Inflammatory macrophage treated with lipopolysaccharide for 1 hour (primary cell): ENCODE data around the gene LAPTM4A.
"Not testable (repeated sequence)": the region's sequence is repeated elsewhere in the genome, so short reads cannot be mapped to it uniquely, and the experiment has no call there.

ENCODE experiments used
- DNase-seq, 2 donors: peaks; one replicate each; pipeline ENCODE4 v3.0.0-alpha.2; 2020 to 2022

LAPTM4A gene

GRCh38 chr2:20074901-20075300 lies 23.5 kb upstream of the LAPTM4A start:
- DNase-seq, result no peak

- DNase-seq, result not testable (repeated sequence)
These were observed 22.7 kb upstream of the LAPTM4A start for GRCh38 chr2:20074046-20074648.

- DNase-seq, result no peak
These were observed 22.0 kb upstream of the LAPTM4A start for GRCh38 chr2:20073460-20073859.

- no peak for DNase-seq
These were observed 21.2 kb upstream of the LAPTM4A start for GRCh38 chr2:20072436-20073158.

- no peak for DNase-seq
These were observed 20.3 kb upstream of the LAPTM4A start for GRCh38 chr2:20071397-20072383.

GRCh38 chr2:20069756-20070155 lies 18.3 kb upstream of the LAPTM4A start:
- DNase-seq, result no peak

- DNase-seq, result no peak
These were observed 16.7 kb upstream of the LAPTM4A start for GRCh38 chr2:20067992-20068584.

- peak in 1 of 2 donors; percentile 29 for DNase-seq
These were observed 14.6 kb upstream of the LAPTM4A start for GRCh38 chr2:20065885-20066602.

- no peak for DNase-seq
These were observed 13.4 kb upstream of the LAPTM4A start for GRCh38 chr2:20064841-20065240.

GRCh38 chr2:20064421-20064820 lies 13.0 kb upstream of the LAPTM4A start:
- DNase-seq, result no peak

GRCh38 chr2:20062615-20063545 lies 11.5 kb upstream of the LAPTM4A start:
- DNase-seq, result peak in 1 of 2 donors; percentile 28

GRCh38 chr2:20061940-20062339 lies 10.5 kb upstream of the LAPTM4A start:
- no peak for DNase-seq

- DNase-seq, result no peak
These were observed 10.0 kb upstream of the LAPTM4A start for GRCh38 chr2:20061476-20061875.

GRCh38 chr2:20060106-20060505 lies 8.7 kb upstream of the LAPTM4A start:
- no peak for DNase-seq

- DNase-seq, result no peak
These were observed 5.8 kb upstream of the LAPTM4A start for GRCh38 chr2:20057268-20057667.

- no peak for DNase-seq
These were observed 3.5 kb upstream of the LAPTM4A start for GRCh38 chr2:20054931-20055330.

- no peak for DNase-seq
These were observed 2.7 kb upstream of the LAPTM4A start for GRCh38 chr2:20054119-20054518.

- DNase-seq, result peak; percentile 81 to 95
These were observed 1.4 kb upstream of the LAPTM4A start for GRCh38 chr2:20052861-20053281.

GRCh38 chr2:20052229-20052851 lies 912 bp upstream of the LAPTM4A start:
- DNase-seq, result peak in 1 of 2 donors; percentile 11
